ENCODE data around the gene COBLL1. TPM values are rescaled to one million over a fixed set of nuclear protein-coding genes. Genes with fewer than 3 reads are reported as not detected.

The COBLL1 gene
- total and polyA plus RNA-seq, 9 donors: 11.5 to 56.8 (median 38.4) TPM

DNA sequence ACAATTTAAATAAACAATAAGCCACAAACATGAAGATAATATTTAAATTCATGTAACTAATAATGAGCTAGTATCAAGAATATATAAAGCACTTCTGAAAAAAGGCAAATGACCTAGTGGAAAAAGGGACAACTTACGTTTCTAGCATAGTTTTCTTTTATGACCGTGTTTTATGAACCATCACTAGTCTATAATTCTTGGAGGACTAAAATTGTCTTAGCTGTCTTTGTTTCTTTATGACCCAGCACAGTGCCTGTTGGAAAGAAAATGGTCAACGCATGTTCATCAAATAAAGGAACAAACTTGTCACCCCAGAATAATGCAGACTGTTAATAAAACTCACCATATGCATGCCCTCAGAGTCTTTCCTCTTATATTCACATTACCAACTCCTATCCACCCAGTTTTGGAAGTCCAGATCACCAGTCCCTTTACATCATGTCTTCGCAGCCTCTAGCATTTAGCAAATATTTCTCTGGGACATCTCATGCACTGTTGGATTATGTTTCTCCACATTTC lies 162.9 kb downstream of the COBLL1 start:
- TF ChIP-seq, protein P1, sequence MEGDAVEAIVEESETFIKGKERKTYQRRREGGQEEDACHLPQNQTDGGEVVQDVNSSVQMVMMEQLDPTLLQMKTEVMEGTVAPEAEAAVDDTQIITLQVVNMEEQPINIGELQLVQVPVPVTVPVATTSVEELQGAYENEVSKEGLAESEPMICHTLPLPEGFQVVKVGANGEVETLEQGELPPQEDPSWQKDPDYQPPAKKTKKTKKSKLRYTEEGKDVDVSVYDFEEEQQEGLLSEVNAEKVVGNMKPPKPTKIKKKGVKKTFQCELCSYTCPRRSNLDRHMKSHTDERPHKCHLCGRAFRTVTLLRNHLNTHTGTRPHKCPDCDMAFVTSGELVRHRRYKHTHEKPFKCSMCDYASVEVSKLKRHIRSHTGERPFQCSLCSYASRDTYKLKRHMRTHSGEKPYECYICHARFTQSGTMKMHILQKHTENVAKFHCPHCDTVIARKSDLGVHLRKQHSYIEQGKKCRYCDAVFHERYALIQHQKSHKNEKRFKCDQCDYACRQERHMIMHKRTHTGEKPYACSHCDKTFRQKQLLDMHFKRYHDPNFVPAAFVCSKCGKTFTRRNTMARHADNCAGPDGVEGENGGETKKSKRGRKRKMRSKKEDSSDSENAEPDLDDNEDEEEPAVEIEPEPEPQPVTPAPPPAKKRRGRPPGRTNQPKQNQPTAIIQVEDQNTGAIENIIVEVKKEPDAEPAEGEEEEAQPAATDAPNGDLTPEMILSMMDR (IDR thresholded peaks at IDR 0.05): no peak
- TF ChIP-seq POLR2A (IDR thresholded peaks at IDR 0.05): no peak
- no peak for TF ChIP-seq EP300 (IDR thresholded peaks at IDR 0.05)
- WGBS, 3 donors: 85 to 97% (median 96%) methylated on average over 4 of the region's 4 CpGs
- H3K9me3 ChIP-seq: no peaks in the 10 kb centered on the region
- H3K4me3 ChIP-seq: no peak overlapping the region
- no peak for DNase-seq
- no peaks in the 10 kb centered on the region for H3K36me3 ChIP-seq
- H3K4me1 ChIP-seq (ENCODE audit: insufficient read depth): no peaks in the 10 kb centered on the region
- H3K27me3 ChIP-seq: no peaks in the 10 kb centered on the region
- intact Hi-C loops (cut with DNase I): no loop called here
- no peak overlapping the region for H3K27ac ChIP-seq

DNA sequence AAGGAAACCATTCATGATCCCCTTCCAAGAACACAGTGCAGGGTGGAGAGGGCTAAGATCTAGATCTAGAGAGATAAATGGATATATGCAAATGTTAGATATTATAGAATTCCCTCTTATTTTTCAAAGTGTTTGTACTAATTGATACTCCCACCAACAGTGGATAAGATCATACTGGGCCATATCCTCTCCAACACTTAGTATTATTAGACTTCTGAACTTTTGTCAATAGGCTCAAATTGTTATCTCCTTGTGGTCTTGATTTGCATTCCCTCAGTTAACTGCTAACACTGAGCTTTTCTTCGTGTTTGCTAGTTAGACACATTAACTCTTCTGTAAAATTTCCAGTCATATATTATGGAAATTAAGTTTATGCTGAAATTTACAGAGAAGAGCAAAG lies 163.9 kb downstream of the COBLL1 start:
- Histone ChIP-seq H3K4me1 (ENCODE audit: insufficient read depth) (no peaks in the 10 kb centered on the region), H3K36me3 (no peaks in the 10 kb centered on the region), H3K27ac (no peak overlapping the region), H3K27me3 (no peaks in the 10 kb centered on the region), H3K9me3 (no peaks in the 10 kb centered on the region), H3K4me3 (no peak overlapping the region)
- 76 to 93% (median 78%) methylated on average over 1 of the region's 1 CpG for WGBS, 3 donors
- no peak for DNase-seq
- no peak for TF ChIP-seq EP300 (IDR thresholded peaks at IDR 0.05)
- TF ChIP-seq, protein P1 (IDR thresholded peaks at IDR 0.05): no peak
- TF ChIP-seq POLR2A (IDR thresholded peaks at IDR 0.05): no peak
- intact Hi-C loops (cut with DNase I): no loop called here

DNA sequence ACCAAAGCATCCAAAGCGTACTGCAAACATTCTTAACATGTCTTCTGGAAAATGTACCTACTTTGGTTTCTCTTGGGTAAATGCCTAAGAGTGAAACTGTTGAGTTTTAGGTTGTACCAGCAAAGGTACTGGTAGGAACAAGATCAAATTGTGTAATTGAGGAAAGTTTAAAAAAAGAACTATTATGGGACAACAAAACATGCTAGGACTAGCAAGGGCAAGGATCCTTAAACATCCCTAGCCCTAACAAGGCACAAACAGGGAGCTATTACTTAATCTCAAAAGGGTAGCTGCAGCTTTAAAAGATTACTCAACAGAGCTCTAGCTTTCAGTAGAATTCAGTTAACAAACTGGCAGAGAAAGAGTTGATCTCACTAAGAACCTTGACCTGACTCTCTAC lies 164.4 kb downstream of the COBLL1 start:
- no peaks in the 10 kb centered on the region for H3K36me3 ChIP-seq
- WGBS, 3 donors: 91 to 96% (median 96%) methylated on average over 1 of the region's 1 CpG
- no peaks in the 10 kb centered on the region for H3K27me3 ChIP-seq
- no peak for TF ChIP-seq POLR2A (IDR thresholded peaks at IDR 0.05)
- TF ChIP-seq, protein P1 (IDR thresholded peaks at IDR 0.05): no peak
- TF ChIP-seq EP300 (IDR thresholded peaks at IDR 0.05): no peak
- H3K9me3 ChIP-seq: no peaks in the 10 kb centered on the region
- H3K27ac ChIP-seq: no peak overlapping the region
- H3K4me3 ChIP-seq: no peak overlapping the region
- H3K4me1 ChIP-seq (ENCODE audit: insufficient read depth): no peaks in the 10 kb centered on the region
- DNase-seq: no peak
- intact Hi-C loops (cut with DNase I): no loop called here

DNA sequence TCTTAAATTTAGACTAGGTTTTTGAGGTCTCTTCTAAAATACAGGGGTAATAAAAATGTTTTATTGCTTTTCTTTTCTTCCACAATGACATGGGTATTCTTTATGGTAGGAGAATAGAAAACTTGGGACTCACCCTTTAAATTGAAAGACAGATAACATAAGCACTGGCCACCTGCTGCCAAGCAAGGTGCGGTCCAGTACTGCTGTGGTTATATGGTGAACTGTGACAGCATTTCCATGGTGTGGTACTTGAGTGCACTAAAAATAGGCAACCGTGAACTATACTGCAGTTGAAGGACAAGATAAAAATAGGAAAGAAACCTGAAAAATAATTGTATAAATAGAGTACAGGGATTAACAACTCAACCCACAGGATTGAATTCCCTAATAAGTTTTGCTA lies 165.9 kb downstream of the COBLL1 start:
- Histone ChIP-seq H3K9me3 (no peaks in the 10 kb centered on the region), H3K27ac (no peak overlapping the region), H3K27me3 (no peaks in the 10 kb centered on the region), H3K4me1 (ENCODE audit: insufficient read depth) (no peaks in the 10 kb centered on the region), H3K4me3 (no peak overlapping the region), H3K36me3 (no peaks in the 10 kb centered on the region)
- TF ChIP-seq POLR2A (IDR thresholded peaks at IDR 0.05) (no peak), EP300 (IDR thresholded peaks at IDR 0.05) (no peak)
- TF ChIP-seq, protein P1 (IDR thresholded peaks at IDR 0.05): no peak
- 79% methylated on average over 2 of the region's 2 CpGs for WGBS, 3 donors
- intact Hi-C loops (cut with DNase I): no loop called here
- DNase-seq: no peak
